Measurements from ENCODE around the gene CHST9. TPM values are rescaled to one million over a fixed set of nuclear protein-coding genes. Genes with fewer than 3 reads are reported as not detected.

Gene CHST9
- total and polyA plus RNA-seq, 2 experiments from 2014 or later: 15.5 to 16.8 TPM

GRCh38 chr18:26925313-26925712 lies 259.8 kb downstream of the CHST9 start:
- peaks cover 4% of the 10 kb centered on the region for H3K27me3 Mint-ChIP-seq (ENCODE audit: insufficient read depth, low read depth, poor library complexity)
- H3F3A ChIP-seq (replicated peaks; ENCODE audit: low read depth): no peaks in the 10 kb centered on the region
- no peak for TF ChIP-seq ZNF114 (CRISPR knock-in tag; IDR thresholded peaks at IDR 0.05)
- TF ChIP-seq JUNB (IDR thresholded peaks at IDR 0.05; ENCODE audit: unreplicated experiment): no peak
- TF ChIP-seq ZNF462 (CRISPR knock-in tag; IDR thresholded peaks at IDR 0.05): no peak
- TF ChIP-seq CREB1 (CRISPR knock-in tag; IDR thresholded peaks at IDR 0.05; ENCODE audit: low read depth): no peak
- no peak for TF ChIP-seq POLR2AphosphoS5 (IDR thresholded peaks at IDR 0.05; ENCODE audit: low read depth)
- DNase-seq (ENCODE audit: low spot score) (no peak), ATAC-seq (no peak)
- H3K27ac ChIP-seq (ENCODE audit: low read depth): no peak overlapping the region
- no peaks in the 10 kb centered on the region for H3K79me2 ChIP-seq (replicated peaks; ENCODE audit: insufficient read depth)
- H3K9me2 ChIP-seq (ENCODE audit: insufficient read depth): peaks cover 12% of the 10 kb centered on the region
- no peak overlapping the region for H3K4me2 ChIP-seq
- no peaks in the 10 kb centered on the region for H3K9me3 Mint-ChIP-seq
- no peak overlapping the region for H2AFZ ChIP-seq
- H3K27ac Mint-ChIP-seq: no peak overlapping the region
- H3K4me1 Mint-ChIP-seq: peaks cover 42% of the 10 kb centered on the region
- no peaks in the 10 kb centered on the region for H3K36me3 ChIP-seq (ENCODE audit: insufficient read depth)
- no peak overlapping the region for H3K4me3 Mint-ChIP-seq
- H3K27me3 ChIP-seq (ENCODE audit: insufficient read depth): no peaks in the 10 kb centered on the region
- H3K4me1 ChIP-seq (ENCODE audit: insufficient read depth): peaks cover 17% of the 10 kb centered on the region
- H3K36me3 Mint-ChIP-seq (ENCODE audit: low read depth): no peaks in the 10 kb centered on the region
- no peaks in the 10 kb centered on the region for H4K20me1 ChIP-seq (replicated peaks; ENCODE audit: insufficient read depth)
- H3K4me3 ChIP-seq: no peak overlapping the region

- H3K4me1 Mint-ChIP-seq: peaks cover 35% of the 10 kb centered on the region
- no peaks in the 10 kb centered on the region for H3K9me3 Mint-ChIP-seq
- Histone ChIP-seq H3K36me3 (ENCODE audit: insufficient read depth) (no peaks in the 10 kb centered on the region), H3K27me3 (ENCODE audit: insufficient read depth) (no peaks in the 10 kb centered on the region), H3F3A (replicated peaks; ENCODE audit: low read depth) (no peaks in the 10 kb centered on the region), H2AFZ (0 out of 2 replicates have a peak overlapping the region, but pooled peaks have one; percentile 23), H3K4me1 (ENCODE audit: insufficient read depth) (peaks cover 11% of the 10 kb centered on the region), H3K27ac (ENCODE audit: low read depth) (peak overlapping the region; percentile 32; the same call in 1 of the 2 replicates), H4K20me1 (replicated peaks; ENCODE audit: insufficient read depth) (no peaks in the 10 kb centered on the region), H3K9me2 (ENCODE audit: insufficient read depth) (peaks cover 12% of the 10 kb centered on the region), H3K4me2 (no peak overlapping the region; the same call in 1 of the 2 replicates), H3K4me3 (no peak overlapping the region), H3K79me2 (replicated peaks; ENCODE audit: insufficient read depth) (no peaks in the 10 kb centered on the region)
- no peak overlapping the region for H3K4me3 Mint-ChIP-seq
- H3K36me3 Mint-ChIP-seq (ENCODE audit: low read depth): no peaks in the 10 kb centered on the region
- H3K27ac Mint-ChIP-seq: 0 out of 2 replicates have a peak overlapping the region, but pooled peaks have one; percentile 14
- ATAC-seq (no peak), DNase-seq (ENCODE audit: low spot score) (no peak)
- H3K27me3 Mint-ChIP-seq (ENCODE audit: insufficient read depth, low read depth, poor library complexity): peaks cover 2% of the 10 kb centered on the region
- TF ChIP-seq JUNB (IDR thresholded peaks at IDR 0.05; ENCODE audit: unreplicated experiment): no peak
- TF ChIP-seq STAT1 (IDR thresholded peaks at IDR 0.05; ENCODE audit: unreplicated experiment): no peak
- TF ChIP-seq ZNF114 (CRISPR knock-in tag; IDR thresholded peaks at IDR 0.05): no peak
- no peak for TF ChIP-seq EZH2 (IDR thresholded peaks at IDR 0.05; ENCODE audit: low read depth, unreplicated experiment)
- TF ChIP-seq, protein P1, sequence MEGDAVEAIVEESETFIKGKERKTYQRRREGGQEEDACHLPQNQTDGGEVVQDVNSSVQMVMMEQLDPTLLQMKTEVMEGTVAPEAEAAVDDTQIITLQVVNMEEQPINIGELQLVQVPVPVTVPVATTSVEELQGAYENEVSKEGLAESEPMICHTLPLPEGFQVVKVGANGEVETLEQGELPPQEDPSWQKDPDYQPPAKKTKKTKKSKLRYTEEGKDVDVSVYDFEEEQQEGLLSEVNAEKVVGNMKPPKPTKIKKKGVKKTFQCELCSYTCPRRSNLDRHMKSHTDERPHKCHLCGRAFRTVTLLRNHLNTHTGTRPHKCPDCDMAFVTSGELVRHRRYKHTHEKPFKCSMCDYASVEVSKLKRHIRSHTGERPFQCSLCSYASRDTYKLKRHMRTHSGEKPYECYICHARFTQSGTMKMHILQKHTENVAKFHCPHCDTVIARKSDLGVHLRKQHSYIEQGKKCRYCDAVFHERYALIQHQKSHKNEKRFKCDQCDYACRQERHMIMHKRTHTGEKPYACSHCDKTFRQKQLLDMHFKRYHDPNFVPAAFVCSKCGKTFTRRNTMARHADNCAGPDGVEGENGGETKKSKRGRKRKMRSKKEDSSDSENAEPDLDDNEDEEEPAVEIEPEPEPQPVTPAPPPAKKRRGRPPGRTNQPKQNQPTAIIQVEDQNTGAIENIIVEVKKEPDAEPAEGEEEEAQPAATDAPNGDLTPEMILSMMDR (conservative IDR thresholded peaks at IDR 0.05; ENCODE audit: low read depth in 2 of 2): no peak
These were observed 262.8 kb downstream of the CHST9 start for GRCh38 chr18:26922313-26922712.
